H9 (cell line): Measurements from ENCODE around the gene PCBP4. TPM values are rescaled to one million over a fixed set of nuclear protein-coding genes. Genes with fewer than 3 reads are reported as not detected.

Experiments
- DNase-seq: peaks from one replicate; pipeline ENCODE4 v3.0.0-alpha.2; 2017
- H2AFZ ChIP-seq: one replicate; pipeline ENCODE4 v1.6.1; 2013; ENCODE audit warnings: mild to moderate bottlenecking, low read length, control low read depth, moderate library complexity
- H2AK5ac ChIP-seq: 2 replicates; pipeline ENCODE4 v1.6.1; 2013; ENCODE audit warnings: low read length, control low read depth, mixed read lengths; ENCODE audit not compliant: insufficient read length
- H2BK120ac ChIP-seq: one replicate; pipeline ENCODE4 v1.6.1; 2013; ENCODE audit warnings: low read depth, mild to moderate bottlenecking, low read length, control low read depth, inconsistent platforms; ENCODE audit not compliant: poor library complexity, severe bottlenecking
- H2BK12ac ChIP-seq: 2 replicates; pipeline ENCODE4 v1.6.1; 2013; ENCODE audit warnings: low read length, control low read depth, mixed read lengths, low read depth; ENCODE audit not compliant: insufficient read length
- H2BK15ac ChIP-seq: 2 replicates; pipeline ENCODE4 v1.6.1; 2013; ENCODE audit warnings: low read depth, low read length, control low read depth
- H2BK20ac ChIP-seq: one replicate; pipeline ENCODE4 v1.6.1; 2013; ENCODE audit warnings: low read depth, mild to moderate bottlenecking, low read length, control low read depth, inconsistent platforms; ENCODE audit not compliant: poor library complexity, severe bottlenecking
- H2BK5ac ChIP-seq: 2 replicates; pipeline ENCODE4 v1.6.1; 2013; ENCODE audit warnings: low read length, control low read depth, mixed read lengths; ENCODE audit not compliant: insufficient read length
- H3K14ac ChIP-seq: 2 replicates; pipeline ENCODE4 v1.6.1; 2013; ENCODE audit warnings: low read length, control low read depth; ENCODE audit not compliant: insufficient read depth
- H3K18ac ChIP-seq: 2 replicates; pipeline ENCODE4 v1.6.1; 2013; ENCODE audit warnings: low read depth, mild to moderate bottlenecking, mixed read lengths, low read length, control low read depth; ENCODE audit not compliant: insufficient read length
- H3K23ac ChIP-seq: 2 replicates; pipeline ENCODE4 v1.6.1; 2013; ENCODE audit warnings: low read length, control low read depth, mixed read lengths, low read depth; ENCODE audit not compliant: insufficient read length
- H3K23me2 ChIP-seq: 2 replicates; pipeline ENCODE4 v1.6.1; 2013; ENCODE audit warnings: low read depth, mild to moderate bottlenecking, mixed read lengths, low read length, control low read depth; ENCODE audit not compliant: insufficient read length, poor library complexity, severe bottlenecking
- H3K27ac ChIP-seq: 2 replicates; pipeline ENCODE4 v1.5.1; 2013; ENCODE audit warnings: low read length, control low read depth, mixed read lengths, low read depth; ENCODE audit not compliant: insufficient read length
- H3K27me3 ChIP-seq: 2 replicates; pipeline ENCODE4 v1.6.1; 2013; ENCODE audit warnings: low read length, control low read depth, inconsistent platforms; ENCODE audit not compliant: insufficient read depth
- H3K4ac ChIP-seq: 2 replicates; pipeline ENCODE4 v1.6.1; 2013; ENCODE audit warnings: low read depth, mild to moderate bottlenecking, control low read depth, inconsistent platforms, low read length, moderate library complexity
- H3K4me1 ChIP-seq: 2 replicates; pipeline ENCODE4 v1.6.1; 2013; ENCODE audit warnings: low read length, control low read depth, inconsistent platforms; ENCODE audit not compliant: insufficient read depth
- H3K4me2 ChIP-seq: 2 replicates; pipeline ENCODE4 v1.6.1; 2013; ENCODE audit warnings: low read length, control low read depth, mixed read lengths; ENCODE audit not compliant: insufficient read length, insufficient read depth
- H3K56ac ChIP-seq: 2 replicates; pipeline ENCODE4 v1.6.1; 2013; ENCODE audit warnings: low read depth, mild to moderate bottlenecking, mixed read lengths, low read length, control low read depth; ENCODE audit not compliant: insufficient read length
- H3K79me1 ChIP-seq: 2 replicates; pipeline ENCODE4 v1.6.1; 2013; ENCODE audit warnings: low read depth, mild to moderate bottlenecking, moderate library complexity, low read length, control low read depth, inconsistent platforms; ENCODE audit not compliant: insufficient read depth, poor library complexity, severe bottlenecking
- H3K79me2 ChIP-seq: 2 replicates; pipeline ENCODE4 v1.6.1; 2013; ENCODE audit warnings: low read length, control low read depth, inconsistent platforms; ENCODE audit not compliant: insufficient read depth
- H3K9ac ChIP-seq: 2 replicates; pipeline ENCODE4 v1.6.1; 2013; ENCODE audit warnings: low read length, control low read depth, mixed read lengths; ENCODE audit not compliant: insufficient read length; ENCODE audit errors: extremely low read depth
- H3K9me3 ChIP-seq: one replicate; pipeline ENCODE4 v1.6.1; 2013; ENCODE audit warnings: low read depth, low read length, inconsistent platforms; ENCODE audit not compliant: control insufficient read depth
- H3T11ph ChIP-seq: one replicate; pipeline ENCODE4 v1.6.1; 2013; ENCODE audit warnings: mild to moderate bottlenecking, low read length, control low read depth, inconsistent platforms
- H4K20me1 ChIP-seq: one replicate; pipeline ENCODE4 v1.6.1; 2013; ENCODE audit not compliant: control insufficient read depth, insufficient read length, insufficient read depth
- H4K5ac ChIP-seq: 2 replicates; pipeline ENCODE4 v1.6.1; 2013; ENCODE audit warnings: low read depth, mild to moderate bottlenecking, mixed read lengths, low read length, control low read depth; ENCODE audit not compliant: insufficient read length
- H4K8ac ChIP-seq: replicated peaks from 2 replicates; pipeline ENCODE4 v1.6.1; 2013; ENCODE audit warnings: low read length, control low read depth, mixed read lengths, low read depth; ENCODE audit not compliant: insufficient read length
- H4K91ac ChIP-seq: 2 replicates; pipeline ENCODE4 v1.6.1; 2013; ENCODE audit warnings: low read depth, mild to moderate bottlenecking, moderate library complexity, mixed read lengths, low read length, control low read depth; ENCODE audit not compliant: insufficient read length
- H3K27ac Mint-ChIP-seq, 3 experiments: 2 replicates in 2 of 3; 3 replicates in 1 of 3; pipeline ENCODE4 v1.8.0; 2020 to 2021; ENCODE audit warnings: mixed read lengths in 3 of 3, mild to moderate bottlenecking in 1 of 3, moderate library complexity in 1 of 3
- H3K27me3 Mint-ChIP-seq: 2 replicates; pipeline ENCODE4 v1.8.0; 2021; ENCODE audit warnings: low read depth, mild to moderate bottlenecking, moderate library complexity, mixed read lengths
- H3K36me3 Mint-ChIP-seq, 3 experiments: 2 replicates in 2 of 3; 3 replicates in 1 of 3; pipeline ENCODE4 v1.8.0; 2020 to 2021; ENCODE audit warnings: low read depth in 3 of 3, mixed read lengths in 3 of 3; ENCODE audit not compliant: insufficient read depth in 1 of 3
- H3K4me1 Mint-ChIP-seq, 2 experiments: 2 replicates each; pipeline ENCODE4 v1.8.0; 2020; ENCODE audit warnings: mixed read lengths in 2 of 2
- H3K4me3 Mint-ChIP-seq, 2 experiments: 2 replicates in 1 of 2; 3 replicates in 1 of 2; pipeline ENCODE4 v1.8.0; 2020 to 2021; ENCODE audit warnings: mild to moderate bottlenecking in 2 of 2, mixed read lengths in 2 of 2, moderate library complexity in 1 of 2
- H3K9me3 Mint-ChIP-seq, 2 experiments: 2 replicates in 1 of 2; 3 replicates in 1 of 2; pipeline ENCODE4 v1.8.0; 2020; ENCODE audit warnings: mild to moderate bottlenecking in 2 of 2, mixed read lengths in 2 of 2, moderate library complexity in 1 of 2
- WGBS: extraction: QIAGEN DNeasy Blood & Tissue Kit; methylation state at CpG from one replicate; pipeline ENCODE4 v1.1.7; 2013; ENCODE audit warnings: missing lambda C conversion rate, low lambda C conversion rate, mixed read lengths; ENCODE audit not compliant: insufficient read length; ENCODE audit errors: extremely low coverage; 5-methylcytosine and 5-hydroxymethylcytosine counted together
- total RNA-seq: library from RNA; stranded (reverse); gene quantifications from 2 replicates; pipeline ENCODE4 v1.2.1, GENCODE V29; 2021
- TF ChIP-seq, protein P1 (sequence below): fragments of 200-600 bp; sonication (generic); conservative IDR thresholded peaks from 3 replicates; pipeline ENCODE4 v1.8.0; 2021; ENCODE audit warnings: antibody characterized with exemption, mild to moderate bottlenecking

PCBP4 gene
- total RNA-seq, 1 experiment from 2014 or later = 24.6 TPM

- Histone ChIP-seq H3K9me3 (no peaks in the 10 kb centered on the region), H3K56ac (no peak overlapping the region), H3K18ac (no peak overlapping the region), H3K23me2 (peaks cover 10% of the 10 kb centered on the region), H4K5ac (no peak overlapping the region), H4K20me1 (peaks cover 3% of the 10 kb centered on the region), H3K4me1 (peaks cover 9% of the 10 kb centered on the region; the same call in 1 of the 2 replicates), H3K9ac (no peak overlapping the region), H2AFZ (no peak overlapping the region), H3T11ph (no peak overlapping the region), H3K14ac (no peak overlapping the region), H3K27me3 (peaks cover 7% of the 10 kb centered on the region; the same call in 1 of the 2 replicates), H2BK5ac (no peak overlapping the region), H4K91ac (no peak overlapping the region), H2BK120ac (no peak overlapping the region), H2AK5ac (no peak overlapping the region), H3K79me1 (no peaks in the 10 kb centered on the region), H4K8ac (no peak overlapping the region), H3K4me2 (peak overlapping the region; percentile 64), H3K23ac (no peak overlapping the region), H2BK15ac (no peak overlapping the region), H3K4ac (no peak overlapping the region), H3K79me2 (no peaks in the 10 kb centered on the region), H3K27ac (no peak overlapping the region), H2BK20ac (no peak overlapping the region), H2BK12ac (no peak overlapping the region)
- TF ChIP-seq, protein P1, sequence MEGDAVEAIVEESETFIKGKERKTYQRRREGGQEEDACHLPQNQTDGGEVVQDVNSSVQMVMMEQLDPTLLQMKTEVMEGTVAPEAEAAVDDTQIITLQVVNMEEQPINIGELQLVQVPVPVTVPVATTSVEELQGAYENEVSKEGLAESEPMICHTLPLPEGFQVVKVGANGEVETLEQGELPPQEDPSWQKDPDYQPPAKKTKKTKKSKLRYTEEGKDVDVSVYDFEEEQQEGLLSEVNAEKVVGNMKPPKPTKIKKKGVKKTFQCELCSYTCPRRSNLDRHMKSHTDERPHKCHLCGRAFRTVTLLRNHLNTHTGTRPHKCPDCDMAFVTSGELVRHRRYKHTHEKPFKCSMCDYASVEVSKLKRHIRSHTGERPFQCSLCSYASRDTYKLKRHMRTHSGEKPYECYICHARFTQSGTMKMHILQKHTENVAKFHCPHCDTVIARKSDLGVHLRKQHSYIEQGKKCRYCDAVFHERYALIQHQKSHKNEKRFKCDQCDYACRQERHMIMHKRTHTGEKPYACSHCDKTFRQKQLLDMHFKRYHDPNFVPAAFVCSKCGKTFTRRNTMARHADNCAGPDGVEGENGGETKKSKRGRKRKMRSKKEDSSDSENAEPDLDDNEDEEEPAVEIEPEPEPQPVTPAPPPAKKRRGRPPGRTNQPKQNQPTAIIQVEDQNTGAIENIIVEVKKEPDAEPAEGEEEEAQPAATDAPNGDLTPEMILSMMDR = no peak
- Mint-ChIP-seq H3K27ac (no peak overlapping the region), H3K36me3 (no peaks in the 10 kb centered on the region; a peak in 3 of 7 replicates), H3K9me3 (no peaks in the 10 kb centered on the region), H3K27me3 (peaks cover 34% of the 10 kb centered on the region), H3K4me3 (peak overlapping the region; percentile 58 to 72), H3K4me1 (peaks cover 14 to 22% of the 10 kb centered on the region in 2 experiments)
- WGBS = no CpG with 5 or more reads among the region's 46 CpGs
- DNase-seq = peak; percentile 65
These were observed 8.7 kb upstream of the PCBP4 start for GRCh38 chr3:51975852-51976549.
